HG03575 (cell line): Measurements from ENCODE around the gene ELN.

Experiments used
- ATAC-seq: cut with Tn5 transposase; IDR thresholded peaks from one replicate; pipeline ENCODE4 v1.9.1; 2021; ENCODE audit not compliant: unreplicated experiment, insufficient number of reproducible peaks, low FRiP score; ENCODE audit errors: extremely low read depth

ELN gene

DNA sequence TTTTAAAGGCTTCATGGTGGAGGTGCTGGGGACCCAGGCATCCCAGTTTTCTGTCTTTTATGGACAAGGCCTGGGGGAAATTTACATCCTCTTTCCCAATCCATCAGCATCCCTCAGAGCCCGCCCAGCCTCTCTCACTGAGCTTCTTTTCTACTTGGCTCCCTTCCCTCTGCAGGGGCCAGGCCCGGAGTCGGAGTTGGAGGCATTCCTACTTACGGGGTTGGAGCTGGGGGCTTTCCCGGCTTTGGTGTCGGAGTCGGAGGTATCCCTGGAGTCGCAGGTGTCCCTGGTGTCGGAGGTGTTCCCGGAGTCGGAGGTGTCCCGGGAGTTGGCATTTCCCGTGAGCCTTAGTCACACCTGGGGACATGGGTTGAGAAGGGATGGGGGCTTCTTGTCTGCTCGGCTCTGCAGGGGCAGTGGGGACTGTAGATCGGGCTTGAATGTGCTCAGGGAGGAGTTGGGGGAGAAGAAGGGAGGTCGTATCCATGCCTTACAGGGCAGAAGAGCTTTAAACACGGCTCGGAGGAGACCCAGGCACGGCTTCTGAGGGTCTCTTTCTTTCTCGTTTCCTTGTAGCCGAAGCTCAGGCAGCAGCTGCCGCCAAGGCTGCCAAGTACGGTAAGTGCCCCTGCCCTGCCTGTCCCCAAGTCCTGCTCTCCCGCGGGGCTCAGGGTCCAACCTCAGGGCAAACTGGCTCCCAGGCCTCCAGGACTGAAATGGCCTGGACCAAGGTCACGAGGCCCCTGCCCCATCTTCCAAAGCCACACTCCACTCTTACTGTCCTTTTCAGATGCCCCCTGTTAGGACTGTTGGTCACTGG lies 28.3 kb downstream of the ELN start:
- ATAC-seq, result no peak

DNA sequence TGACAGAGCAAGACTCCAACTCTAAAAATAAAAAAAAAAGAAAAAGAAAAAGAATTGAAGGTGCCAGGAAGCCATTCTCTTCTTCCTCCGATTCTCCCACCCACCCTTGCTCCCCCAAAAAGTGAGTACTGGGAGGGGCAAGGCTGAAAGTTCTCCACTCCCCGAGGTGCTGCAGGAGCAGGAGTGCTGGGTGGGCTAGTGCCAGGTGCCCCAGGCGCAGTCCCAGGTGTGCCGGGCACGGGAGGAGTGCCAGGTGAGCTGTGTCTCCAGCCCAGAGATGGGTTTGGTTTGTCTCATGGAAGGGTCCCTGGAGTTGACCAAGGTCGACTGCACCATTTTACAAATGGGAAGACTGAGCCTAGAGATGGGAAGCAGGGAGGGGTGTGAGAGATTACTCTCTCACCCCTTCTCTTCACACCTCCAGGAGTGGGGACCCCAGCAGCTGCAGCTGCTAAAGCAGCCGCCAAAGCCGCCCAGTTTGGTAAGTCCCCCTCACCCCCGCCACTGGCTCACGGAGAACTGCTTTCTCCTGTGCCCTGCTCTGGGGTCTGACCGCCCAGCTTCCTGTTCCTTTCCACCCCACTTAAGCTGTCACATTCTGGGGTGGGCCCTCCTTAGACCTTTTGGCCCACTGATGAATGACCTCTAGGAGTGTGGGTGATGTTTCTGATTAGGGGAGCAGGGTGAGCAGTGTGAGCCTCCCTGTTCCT lies 29.4 kb downstream of the ELN start:
- no peak for ATAC-seq

DNA sequence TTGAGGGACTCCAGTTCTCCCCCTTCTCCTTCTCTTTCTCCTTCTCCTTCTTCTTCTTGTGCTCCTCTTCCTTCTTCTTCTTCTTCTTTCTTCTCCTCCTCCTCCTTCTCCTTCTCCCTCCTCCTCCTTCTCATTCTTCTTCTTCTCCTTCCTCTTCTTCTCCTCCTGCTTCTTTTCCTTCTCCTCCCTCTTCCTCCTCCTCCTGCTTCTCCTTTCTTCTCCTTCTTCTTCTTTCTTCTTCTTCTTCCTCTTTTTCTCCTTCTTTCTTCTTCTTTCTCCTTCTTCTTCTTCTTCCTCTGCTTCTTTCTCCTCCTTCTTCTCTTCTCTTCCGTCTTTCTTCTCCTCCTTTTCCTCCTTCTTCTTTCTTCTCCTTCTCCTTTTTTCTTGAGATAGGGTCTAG lies 30.0 kb downstream of the ELN start:
- ATAC-seq, result no peak

DNA sequence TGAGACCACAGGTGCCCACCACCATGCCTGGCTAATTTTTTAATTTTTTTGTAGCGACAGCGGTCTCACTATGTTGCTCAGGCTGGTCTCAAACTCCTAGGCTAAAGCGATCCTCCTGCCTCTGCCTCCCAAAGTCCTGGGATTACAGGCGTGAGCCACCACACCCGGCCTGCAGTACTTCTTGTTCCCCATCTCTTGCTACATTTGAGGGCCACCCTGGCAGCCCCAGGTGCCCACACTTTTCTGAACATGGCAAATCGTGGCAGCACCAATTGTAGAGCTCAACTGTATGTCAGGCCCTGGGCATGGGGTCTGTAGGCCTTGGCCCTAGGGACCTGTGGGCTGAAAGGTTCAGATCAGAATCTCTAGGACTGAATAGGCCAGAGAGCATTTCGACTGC lies 30.5 kb downstream of the ELN start:
- no peak for ATAC-seq

DNA sequence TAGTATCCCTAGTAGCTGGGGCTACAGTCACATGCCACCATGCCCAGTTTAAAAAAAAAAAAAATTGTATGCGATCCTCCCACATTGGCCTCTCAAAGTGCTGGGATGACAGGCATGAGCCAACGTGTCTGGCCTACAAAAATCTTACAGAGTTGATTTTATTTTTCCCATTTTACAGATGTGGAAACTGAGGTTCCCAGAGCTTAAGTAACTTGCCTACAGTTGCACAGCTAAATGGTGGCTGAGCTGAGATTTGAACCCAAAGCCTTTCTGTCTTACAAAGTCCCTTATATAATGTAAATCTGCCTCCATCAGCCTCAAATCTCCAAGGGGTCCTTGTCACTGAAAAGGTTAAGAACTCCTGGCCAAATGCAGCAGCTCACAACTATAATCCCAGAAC lies 31.1 kb downstream of the ELN start:
- ATAC-seq, result no peak

DNA sequence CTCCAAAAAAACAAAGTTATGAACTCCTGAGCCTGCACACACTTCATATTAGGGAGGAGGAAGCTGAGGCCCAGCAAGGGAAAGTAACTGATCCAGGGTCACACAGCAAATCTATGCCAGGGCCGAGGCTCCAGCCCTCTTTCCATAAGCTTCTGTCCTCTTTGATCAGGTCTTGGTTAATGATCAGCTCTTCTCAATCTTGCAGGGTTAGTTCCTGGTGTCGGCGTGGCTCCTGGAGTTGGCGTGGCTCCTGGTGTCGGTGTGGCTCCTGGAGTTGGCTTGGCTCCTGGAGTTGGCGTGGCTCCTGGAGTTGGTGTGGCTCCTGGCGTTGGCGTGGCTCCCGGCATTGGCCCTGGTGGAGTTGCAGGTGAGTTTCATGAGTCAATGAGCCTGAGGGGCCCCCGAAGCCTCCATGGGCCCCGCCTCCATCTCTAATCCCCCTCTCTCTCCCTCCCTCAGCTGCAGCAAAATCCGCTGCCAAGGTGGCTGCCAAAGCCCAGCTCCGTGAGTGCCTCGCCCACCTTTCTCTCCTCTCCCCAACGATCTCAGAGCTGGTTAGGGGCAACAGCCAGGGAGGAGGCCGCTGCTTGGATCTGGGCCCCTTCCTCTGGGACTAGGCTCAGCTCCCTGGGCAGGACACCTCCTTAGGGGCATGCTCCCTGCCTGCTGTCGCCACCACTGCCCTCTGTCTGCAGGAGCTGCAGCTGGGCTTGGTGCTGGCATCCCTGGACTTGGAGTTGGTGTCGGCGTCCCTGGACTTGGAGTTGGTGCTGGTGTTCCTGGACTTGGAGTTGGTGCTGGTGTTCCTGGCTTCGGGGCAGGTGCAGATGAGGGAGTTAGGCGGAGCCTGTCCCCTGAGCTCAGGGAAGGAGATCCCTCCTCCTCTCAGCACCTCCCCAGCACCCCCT lies 32.0 kb downstream of the ELN start:
- no peak for ATAC-seq

DNA sequence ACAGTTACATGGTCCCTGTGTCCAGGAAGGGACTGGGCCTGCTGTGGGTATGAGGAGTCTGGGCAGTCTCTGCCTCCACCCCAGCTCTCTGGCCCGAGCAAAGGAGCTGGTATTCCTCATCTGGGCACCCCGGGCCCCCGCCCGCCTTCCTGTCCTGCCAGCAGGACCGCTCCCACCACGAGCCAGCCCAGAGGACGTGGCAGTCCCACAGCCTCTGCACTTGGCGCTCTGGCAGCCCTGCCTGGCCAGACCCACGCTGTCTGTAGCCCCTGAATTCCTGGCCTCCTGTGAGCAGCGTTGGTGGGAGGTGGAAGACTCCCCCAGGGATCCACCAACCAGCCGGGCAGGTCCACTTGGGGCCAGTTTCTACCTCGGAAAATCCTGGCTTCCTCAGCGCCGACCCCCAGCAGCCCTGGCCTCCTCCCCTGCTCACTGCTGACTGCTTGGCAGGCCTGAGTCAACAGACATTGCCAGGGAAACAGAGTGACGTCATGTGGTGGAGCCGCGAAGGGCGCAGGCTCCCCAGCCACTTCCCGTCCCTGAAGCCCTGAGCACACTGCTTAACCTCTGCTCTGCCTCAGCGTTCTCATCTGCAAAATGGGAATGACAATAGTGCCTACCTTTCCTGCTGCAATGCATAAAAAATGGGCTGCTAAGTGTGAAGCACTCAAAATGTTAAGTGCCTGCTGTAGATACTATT lies 34.0 kb downstream of the ELN start:
- no peak for ATAC-seq

DNA sequence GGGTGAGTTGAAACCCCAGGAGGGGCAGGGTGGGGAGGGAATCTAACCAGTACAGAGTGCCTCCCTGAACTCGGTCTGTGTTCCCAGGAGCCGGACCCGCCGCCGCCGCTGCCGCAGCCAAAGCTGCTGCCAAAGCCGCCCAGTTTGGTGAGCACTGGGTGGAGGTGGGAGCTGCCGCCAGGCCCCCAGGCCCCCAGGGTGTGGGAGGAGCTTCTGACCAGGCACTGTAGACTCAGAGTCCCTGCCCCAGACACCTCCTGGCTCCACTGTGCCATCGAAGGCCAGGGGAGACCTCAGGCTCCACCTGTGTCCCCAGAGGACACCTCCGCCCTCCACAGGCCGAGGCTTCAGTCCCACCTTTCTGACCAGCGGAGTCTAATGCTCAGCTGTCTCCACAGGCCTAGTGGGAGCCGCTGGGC lies 35.3 kb downstream of the ELN start:
- no peak for ATAC-seq

DNA sequence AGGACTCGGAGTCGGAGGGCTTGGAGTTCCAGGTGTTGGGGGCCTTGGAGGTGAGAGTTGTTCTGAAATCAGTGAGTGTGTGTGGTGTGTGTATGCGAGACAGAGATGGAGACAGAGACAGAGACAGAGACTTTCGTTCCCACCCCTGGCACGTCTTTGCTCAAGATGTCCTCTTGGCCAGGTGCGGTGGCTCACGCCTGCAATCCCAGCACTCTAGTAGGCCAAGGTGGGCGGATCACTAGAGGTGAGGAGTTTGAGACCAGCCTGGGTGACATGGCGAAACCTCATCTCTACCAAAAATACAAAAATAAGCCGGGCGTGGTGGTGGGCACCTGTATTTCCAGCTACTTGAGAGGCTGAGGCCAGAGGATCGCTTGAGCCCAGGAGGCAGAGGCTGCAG lies 35.7 kb downstream of the ELN start:
- ATAC-seq, result no peak

DNA sequence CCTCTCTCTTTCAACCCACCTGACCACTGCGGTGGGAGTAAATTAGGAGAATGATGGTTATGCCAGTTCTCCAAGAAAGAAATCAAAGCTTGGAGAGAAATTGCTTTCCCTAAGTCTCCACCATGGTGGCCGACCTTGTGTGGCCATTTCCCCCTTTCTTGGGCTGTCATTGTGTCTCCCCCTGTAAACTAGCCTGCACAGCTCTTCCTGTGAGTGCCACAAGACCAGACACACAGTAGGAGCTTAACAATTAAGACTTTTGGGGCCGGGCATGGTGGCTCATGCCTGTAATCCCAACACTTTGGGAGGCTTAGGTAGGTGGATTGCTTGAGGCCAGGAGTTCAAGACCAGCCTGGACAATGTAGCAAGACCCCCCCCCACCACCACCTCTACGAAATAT lies 36.7 kb downstream of the ELN start:
- ATAC-seq, result no peak

DNA sequence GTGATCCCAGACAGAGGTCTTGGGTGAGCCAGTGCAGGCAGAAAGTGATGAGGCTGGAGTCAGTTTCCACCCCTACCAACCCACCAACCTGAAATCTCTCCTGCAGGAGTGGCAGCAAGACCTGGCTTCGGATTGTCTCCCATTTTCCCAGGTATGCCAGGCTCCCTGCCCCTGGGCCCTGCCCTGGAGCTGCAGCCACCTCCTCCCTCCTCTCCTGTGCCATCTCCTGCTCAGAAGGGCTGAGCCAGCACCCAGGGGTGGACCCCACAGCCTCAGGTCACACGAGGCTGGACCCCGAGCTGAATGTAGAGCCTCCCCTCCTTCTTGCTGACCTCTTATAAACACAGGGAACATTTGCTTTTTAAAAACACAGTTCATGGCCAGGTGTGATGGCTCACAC lies 38.7 kb downstream of the ELN start:
- no peak for ATAC-seq

DNA sequence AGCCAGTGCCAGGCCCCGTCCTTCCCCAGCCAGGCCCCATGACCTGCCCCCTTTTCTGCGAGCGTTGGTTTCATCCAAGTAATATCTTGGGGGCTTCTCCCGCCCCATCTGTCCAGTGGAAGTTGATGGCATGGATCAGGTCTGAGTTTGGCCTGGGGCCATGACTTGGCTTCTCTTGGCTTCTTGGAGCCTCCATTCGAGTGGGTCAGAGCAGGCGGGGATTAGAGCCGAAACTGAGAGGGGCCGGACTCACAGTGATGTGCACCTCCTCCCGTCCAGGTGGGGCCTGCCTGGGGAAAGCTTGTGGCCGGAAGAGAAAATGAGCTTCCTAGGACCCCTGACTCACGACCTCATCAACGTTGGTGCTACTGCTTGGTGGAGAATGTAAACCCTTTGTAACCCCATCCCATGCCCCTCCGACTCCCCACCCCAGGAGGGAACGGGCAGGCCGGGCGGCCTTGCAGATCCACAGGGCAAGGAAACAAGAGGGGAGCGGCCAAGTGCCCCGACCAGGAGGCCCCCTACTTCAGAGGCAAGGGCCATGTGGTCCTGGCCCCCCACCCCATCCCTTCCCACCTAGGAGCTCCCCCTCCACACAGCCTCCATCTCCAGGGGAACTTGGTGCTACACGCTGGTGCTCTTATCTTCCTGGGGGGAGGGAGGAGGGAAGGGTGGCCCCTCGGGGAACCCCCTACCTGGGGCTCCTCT lies 40.6 kb downstream of the ELN start:
- no peak for ATAC-seq

DNA sequence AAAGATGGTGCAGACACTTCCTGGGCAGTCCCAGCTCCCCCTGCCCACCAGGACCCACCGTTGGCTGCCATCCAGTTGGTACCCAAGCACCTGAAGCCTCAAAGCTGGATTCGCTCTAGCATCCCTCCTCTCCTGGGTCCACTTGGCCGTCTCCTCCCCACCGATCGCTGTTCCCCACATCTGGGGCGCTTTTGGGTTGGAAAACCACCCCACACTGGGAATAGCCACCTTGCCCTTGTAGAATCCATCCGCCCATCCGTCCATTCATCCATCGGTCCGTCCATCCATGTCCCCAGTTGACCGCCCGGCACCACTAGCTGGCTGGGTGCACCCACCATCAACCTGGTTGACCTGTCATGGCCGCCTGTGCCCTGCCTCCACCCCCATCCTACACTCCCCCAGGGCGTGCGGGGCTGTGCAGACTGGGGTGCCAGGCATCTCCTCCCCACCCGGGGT lies 41.1 kb downstream of the ELN start:
- no peak for ATAC-seq

DNA sequence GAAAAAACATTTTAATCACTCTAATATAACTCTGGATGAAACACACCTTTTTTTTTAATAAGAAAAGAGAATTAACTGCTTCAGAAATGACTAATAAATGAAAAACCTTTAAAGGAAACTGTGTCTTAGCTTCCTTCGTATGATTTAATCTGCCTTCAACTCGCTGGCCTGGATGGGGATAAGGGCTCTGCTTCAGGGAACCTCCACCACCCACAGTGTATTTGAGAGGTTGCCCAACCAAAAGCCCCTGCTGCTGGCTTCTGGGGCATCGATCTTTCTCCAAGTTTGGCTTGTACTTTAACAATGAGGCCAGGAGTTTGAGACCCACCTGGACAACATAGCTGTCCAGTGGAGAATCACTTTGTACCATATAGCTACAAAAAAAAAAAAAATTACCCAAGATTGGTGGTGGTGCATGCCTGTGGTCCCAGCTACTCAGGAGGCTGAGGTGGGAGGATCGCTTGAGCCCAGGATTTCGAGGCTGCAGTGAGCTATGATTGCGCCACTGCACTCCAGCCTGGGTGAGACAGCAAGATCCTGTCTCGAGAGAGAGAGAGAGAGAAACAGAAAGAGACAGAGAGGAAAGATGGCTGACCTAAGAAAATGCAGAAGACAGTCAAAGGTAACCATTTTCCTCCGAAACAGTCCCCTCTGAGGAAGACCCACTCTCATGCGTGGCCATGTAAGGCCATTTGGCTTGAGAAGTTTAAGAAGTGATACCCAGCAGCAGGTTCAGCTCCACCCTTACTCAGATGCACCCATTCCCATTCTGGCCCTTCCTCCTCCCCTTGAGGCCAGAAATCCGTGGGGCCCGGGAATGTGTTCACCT lies 42.0 kb downstream of the ELN start:
- ATAC-seq, result no peak

DNA sequence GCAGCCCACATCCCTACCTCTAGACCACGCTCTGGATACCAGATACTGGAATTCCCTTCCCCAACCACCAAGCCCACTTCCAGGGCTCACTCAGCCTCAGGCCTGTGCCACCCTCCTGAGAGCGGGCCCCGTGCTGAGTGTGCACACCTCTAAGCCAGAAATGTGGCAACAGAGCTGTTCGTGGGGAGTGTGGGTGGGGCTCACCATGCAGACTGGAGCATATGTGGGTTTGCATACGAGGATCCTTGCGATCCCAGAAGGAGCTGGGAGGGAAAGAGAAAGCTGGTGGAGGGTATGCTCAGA lies 42.6 kb downstream of the ELN start:
- no peak for ATAC-seq

DNA sequence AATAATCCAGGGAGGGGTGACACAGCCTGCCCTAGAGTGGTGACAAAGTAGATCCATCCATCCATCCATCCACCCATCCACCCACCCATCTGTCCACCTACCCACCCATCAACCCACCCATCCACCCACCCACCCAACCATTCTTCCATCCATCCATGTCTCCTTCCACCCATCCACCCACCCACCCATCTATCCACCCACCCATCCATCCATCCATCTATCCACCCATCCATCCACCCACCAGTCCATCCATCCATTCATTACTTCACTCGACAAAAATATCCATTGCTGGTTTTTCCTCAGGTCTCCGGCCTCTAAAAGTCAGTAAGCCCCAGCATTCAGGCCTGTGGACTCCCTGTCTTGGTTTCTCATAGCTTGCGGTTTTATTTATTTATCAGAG lies 43.1 kb downstream of the ELN start:
- ATAC-seq, result no peak

DNA sequence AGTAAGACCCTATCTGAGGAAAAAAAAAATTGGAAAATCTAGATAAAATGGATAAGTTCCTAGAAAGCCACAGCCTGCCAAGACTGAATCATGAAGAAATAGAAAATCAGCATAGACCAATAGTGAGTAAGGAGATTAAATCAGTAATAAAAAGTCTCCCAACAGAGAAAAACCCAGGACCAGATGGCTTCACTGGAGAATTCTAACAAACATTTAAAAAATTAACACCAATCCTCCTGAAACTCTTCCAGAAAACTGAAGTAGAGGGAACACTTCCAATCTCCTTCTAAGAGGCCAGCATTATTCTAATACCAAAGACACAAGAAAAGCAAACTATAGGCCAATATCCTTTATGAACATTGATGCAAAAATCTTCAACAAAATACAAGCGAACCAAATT lies 46.8 kb downstream of the ELN start:
- no peak for ATAC-seq

DNA sequence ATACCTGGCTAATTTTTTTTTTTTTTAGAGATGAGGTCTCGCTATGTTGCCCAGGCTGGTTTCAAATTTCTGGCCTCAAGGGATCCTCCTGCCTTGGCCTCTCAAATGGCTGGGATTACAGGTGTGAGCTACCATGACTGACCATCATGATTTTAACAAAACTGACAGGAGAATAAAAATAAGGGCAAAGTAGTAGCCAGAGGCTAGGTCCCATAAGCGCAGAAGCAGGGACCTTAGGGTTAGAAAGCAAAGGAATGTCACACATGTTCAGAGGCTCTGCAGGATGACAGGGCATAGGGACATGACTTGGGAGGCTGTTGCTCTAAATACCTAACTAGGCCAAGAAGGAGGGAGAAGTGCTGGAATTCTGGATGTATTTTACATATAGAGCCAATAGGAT lies 50.5 kb downstream of the ELN start:
- no peak for ATAC-seq
